Adrenal gland (tissue), 5 donors: ENCODE measurements around the gene AREL1.

Source experiments
- POLR2A ChIP-seq, 2 donors: fragments of 450-650 bp; IDR thresholded peaks; one replicate each; pipeline ENCODE4 v1.6.1; 2017; ENCODE audit warnings: antibody characterized with exemption in 2 of 2, mild to moderate bottlenecking in 2 of 2, moderate library complexity in 1 of 2
- TF ChIP-seq, protein P1 (sequence below), 6 experiments: fragments of 450-650 bp in 4 of 6; fragments of 200-600 bp in 2 of 6; sonication (generic) in 1 of 6; IDR thresholded peaks; 1 replicate in 5 of 6; 2 replicates in 1 of 6; pipeline versions ENCODE4 v1.5.1 to v1.8.0; 2016 to 2021; ENCODE audit warnings: antibody characterized with exemption in 6 of 6, mild to moderate bottlenecking in 2 of 6, moderate library complexity in 1 of 6
- donor health status: DM: no; HTN: no; CAD: no.

GRCh38 chr14:74638966-74639365, 73.9 kb downstream of the AREL1 start:
- TF ChIP-seq, protein P1, sequence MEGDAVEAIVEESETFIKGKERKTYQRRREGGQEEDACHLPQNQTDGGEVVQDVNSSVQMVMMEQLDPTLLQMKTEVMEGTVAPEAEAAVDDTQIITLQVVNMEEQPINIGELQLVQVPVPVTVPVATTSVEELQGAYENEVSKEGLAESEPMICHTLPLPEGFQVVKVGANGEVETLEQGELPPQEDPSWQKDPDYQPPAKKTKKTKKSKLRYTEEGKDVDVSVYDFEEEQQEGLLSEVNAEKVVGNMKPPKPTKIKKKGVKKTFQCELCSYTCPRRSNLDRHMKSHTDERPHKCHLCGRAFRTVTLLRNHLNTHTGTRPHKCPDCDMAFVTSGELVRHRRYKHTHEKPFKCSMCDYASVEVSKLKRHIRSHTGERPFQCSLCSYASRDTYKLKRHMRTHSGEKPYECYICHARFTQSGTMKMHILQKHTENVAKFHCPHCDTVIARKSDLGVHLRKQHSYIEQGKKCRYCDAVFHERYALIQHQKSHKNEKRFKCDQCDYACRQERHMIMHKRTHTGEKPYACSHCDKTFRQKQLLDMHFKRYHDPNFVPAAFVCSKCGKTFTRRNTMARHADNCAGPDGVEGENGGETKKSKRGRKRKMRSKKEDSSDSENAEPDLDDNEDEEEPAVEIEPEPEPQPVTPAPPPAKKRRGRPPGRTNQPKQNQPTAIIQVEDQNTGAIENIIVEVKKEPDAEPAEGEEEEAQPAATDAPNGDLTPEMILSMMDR (IDR thresholded peaks at IDR 0.05): no peak
- no peak for TF ChIP-seq POLR2A (IDR thresholded peaks at IDR 0.05)
